HepG2 (cell line): Measurements from ENCODE around the gene FAM20A. TPM values are rescaled to one million over a fixed set of nuclear protein-coding genes. Genes with fewer than 3 reads are reported as not detected.

ENCODE experiments used
- ARID3A ChIP-seq: IDR thresholded peaks from 2 replicates; pipeline ENCODE4 v1.6.1; 2012; ENCODE audit warnings: low read depth, low read length, improper control_type of control experiment
- ATF6 ChIP-seq: sonication (generic); formaldehyde crosslinking; conservative IDR thresholded peaks from 2 replicates; pipeline ENCODE4 v1.4.0; 2020; ENCODE audit warnings: missing genetic modification reagents
- ATF7 ChIP-seq, 2 experiments: fragments of 450-650 bp in 1 of 2; sonication (generic) in 1 of 2; formaldehyde crosslinking in 1 of 2; IDR thresholded peaks; 2 replicates each; pipeline versions ENCODE4 v1.4.0 to v1.6.1; 2016 to 2020; ENCODE audit warnings: antibody characterized with exemption in 1 of 2, mild to moderate bottlenecking in 1 of 2, missing genetic modification reagents in 1 of 2
- FOSL2 ChIP-seq: sonication (generic); formaldehyde crosslinking; IDR thresholded peaks from 2 replicates; pipeline ENCODE4 v1.4.0; 2020; ENCODE audit warnings: missing genetic modification reagents
- KDM3A ChIP-seq: IDR thresholded peaks from 2 replicates; pipeline ENCODE4 v1.6.1; 2018; ENCODE audit warnings: low read depth, missing compliant biosample characterization
- MTF1 ChIP-seq: sonication (generic); formaldehyde crosslinking; IDR thresholded peaks from 2 replicates; pipeline ENCODE4 v1.5.0; 2020; ENCODE audit warnings: missing genetic modification reagents
- NFATC3 ChIP-seq: sonication (generic); formaldehyde crosslinking; IDR thresholded peaks from 2 replicates; pipeline ENCODE4 v1.5.1; 2020; ENCODE audit warnings: mild to moderate bottlenecking, missing genetic modification reagents
- SAP130 ChIP-seq: IDR thresholded peaks from 2 replicates; pipeline ENCODE4 v1.6.1; 2016; ENCODE audit warnings: low read depth
- SMYD3 ChIP-seq: sonication (generic); formaldehyde crosslinking; IDR thresholded peaks from 2 replicates; pipeline ENCODE4 v1.8.1; 2023; ENCODE audit warnings: mild to moderate bottlenecking, missing genetic modification reagents
- YEATS4 ChIP-seq: sonication (generic); formaldehyde crosslinking; IDR thresholded peaks from 2 replicates; pipeline ENCODE4 v1.4.0; 2020; ENCODE audit warnings: missing genetic modification reagents, borderline replicate concordance
- ZBTB20 ChIP-seq: sonication (generic); formaldehyde crosslinking; IDR thresholded peaks from 2 replicates; pipeline ENCODE4 v1.8.1; 2023; ENCODE audit warnings: missing genetic modification reagents, low read depth, mild to moderate bottlenecking, borderline replicate concordance
- ZBTB7A ChIP-seq: sonication (generic); formaldehyde crosslinking; IDR thresholded peaks from 2 replicates; pipeline ENCODE4 v1.8.0; 2022; ENCODE audit warnings: mild to moderate bottlenecking, missing genetic modification reagents
- ZFAT ChIP-seq: sonication (generic); formaldehyde crosslinking; conservative IDR thresholded peaks from 2 replicates; pipeline ENCODE4 v1.8.1; 2023; ENCODE audit warnings: missing genetic modification reagents, inconsistent platforms
- ZFP91 ChIP-seq: sonication (generic); formaldehyde crosslinking; IDR thresholded peaks from 2 replicates; pipeline ENCODE4 v1.9.0; 2022; ENCODE audit warnings: missing genetic modification reagents, mild to moderate bottlenecking, borderline replicate concordance
- ZMYM3 ChIP-seq: sonication (generic); formaldehyde crosslinking; IDR thresholded peaks from 2 replicates; pipeline ENCODE4 v1.5.1; 2020; ENCODE audit warnings: mild to moderate bottlenecking, missing genetic modification reagents
- ZNF10 ChIP-seq: sonication (generic); formaldehyde crosslinking; IDR thresholded peaks from 2 replicates; pipeline ENCODE4 v1.4.0; 2020; ENCODE audit warnings: mild to moderate bottlenecking, low read depth, missing genetic modification reagents, borderline replicate concordance
- ZNF282 ChIP-seq: fragments of 450-650 bp; IDR thresholded peaks from 2 replicates; pipeline ENCODE4 v1.6.1; 2018; ENCODE audit not compliant: partially characterized antibody
- ZNF547 ChIP-seq: sonication (generic); formaldehyde crosslinking; IDR thresholded peaks from 2 replicates; pipeline ENCODE4 v1.5.1; 2020; ENCODE audit warnings: mild to moderate bottlenecking, missing genetic modification reagents
- ZSCAN20 ChIP-seq: sonication (generic); formaldehyde crosslinking; IDR thresholded peaks from 2 replicates; pipeline ENCODE4 v1.4.0; 2020; ENCODE audit warnings: missing genetic modification reagents, mild to moderate bottlenecking, borderline replicate concordance
- ZSCAN5A ChIP-seq: sonication (generic); formaldehyde crosslinking; IDR thresholded peaks from 2 replicates; pipeline ENCODE4 v1.8.0; 2022; ENCODE audit warnings: mild to moderate bottlenecking, missing genetic modification reagents, borderline replicate concordance
- polyA plus RNA-seq, 8 experiments: library from polyadenylated mRNA; depleted of rRNA in 3 of 8; stranded (reverse) in 7 of 8; unstranded in 1 of 8; fragments of >200 nt; fragmentation: Illumina TruSeq in 4 of 8; extraction: Trizol in 4 of 8; gene quantifications; 2 replicates each; pipeline versions ENCODE4 v1.2.1 to v1.2.3, GENCODE V29; 2011 to 2016; ENCODE audit warnings: low read depth in 4 of 8, missing spikeins in 1 of 8, mixed read lengths in 1 of 8; ENCODE audit not compliant: insufficient read depth in 1 of 8
- total RNA-seq, 5 experiments: library from RNA; depleted of rRNA; stranded (reverse); fragments of >200 nt; fragmentation: Illumina TruSeq; extraction: Trizol; gene quantifications; 2 replicates each; pipeline ENCODE4 v1.2.3, GENCODE V29; 2016; ENCODE audit warnings: low read depth in 1 of 5

The FAM20A gene
- total and polyA plus RNA-seq, 2 of the 13 experiments (the other 11 are each of a cell fraction or from before 2014, with no cell fraction given) = 9.3 to 20.7 TPM

GRCh38 chr17:68509141-68510057 lies 91.8 kb downstream of the FAM20A start (continued):
- TF ChIP-seq ATF7 (IDR thresholded peaks at IDR 0.05) (no peak), ATF7 (CRISPR knock-in tag; IDR thresholded peaks at IDR 0.05) (no peak), ZFAT (CRISPR knock-in tag) (no peak), ZMYM3 (CRISPR knock-in tag) (peak; percentile 73), KDM3A (CRISPR knock-in tag) (peak; percentile 3; the same call in 1 of the 2 replicates), ZNF547 (CRISPR knock-in tag) (no peak), ZNF10 (CRISPR knock-in tag) (no peak), ZBTB20 (0 out of 2 replicates have a peak, but pooled peaks have one; percentile 44), NFATC3 (no peak), FOSL2 (CRISPR knock-in tag) (0 out of 2 replicates have a peak, but pooled peaks have one; percentile 11), SAP130 (CRISPR knock-in tag) (peak; percentile 85; the same call in 1 of the 2 replicates), ZSCAN20 (CRISPR knock-in tag) (0 out of 2 replicates have a peak, but pooled peaks have one; percentile 72), ZNF282 (no peak), SMYD3 (CRISPR knock-in tag) (0 out of 2 replicates have a peak, but pooled peaks have one; percentile 15), ZBTB7A (CRISPR knock-in tag) (no peak), ARID3A (0 out of 2 replicates have a peak, but pooled peaks have one; percentile 16), ATF6 (CRISPR knock-in tag) (0 out of 2 replicates have a peak, but pooled peaks have one; percentile 24), ZSCAN5A (no peak), ZFP91 (CRISPR knock-in tag) (peak; percentile 30), MTF1 (CRISPR knock-in tag) (no peak), YEATS4 (CRISPR knock-in tag) (peak; percentile 63)
